Kidney glomerular epithelial cell (primary cell): ENCODE data around the gene MCTP1.

Experiments used
- DNase-seq: peaks from one replicate; lab custom pipeline; 2025; lab: John Stamatoyannopoulos, UW

Gene MCTP1

GRCh38 chr5:94698197-94698596 lies 586.7 kb downstream of the MCTP1 start:
- DNase-seq = no peak

DNA sequence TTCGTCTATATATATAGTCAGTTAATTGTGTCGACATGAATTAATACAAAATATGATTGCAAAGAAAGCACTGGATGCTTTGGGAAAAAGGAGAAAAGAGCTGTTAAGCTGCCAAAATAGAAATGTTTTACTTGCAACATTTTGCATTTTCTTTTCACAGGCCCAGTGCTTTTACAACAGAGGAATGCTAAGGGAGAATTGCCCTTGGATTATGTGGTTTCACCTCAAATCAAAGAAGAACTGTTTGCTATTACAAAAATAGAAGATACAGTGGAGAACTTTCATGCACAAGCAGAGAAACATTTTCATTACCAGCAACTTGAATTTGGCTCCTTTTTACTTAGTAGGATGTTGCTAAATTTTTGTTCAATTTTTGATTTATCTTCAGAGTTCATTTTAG lies 590.2 kb downstream of the MCTP1 start:
- no peak for DNase-seq

- no peak for DNase-seq
These were observed 591.0 kb downstream of the MCTP1 start for GRCh38 chr5:94693845-94694370.

GRCh38 chr5:94693043-94693822 lies 591.7 kb downstream of the MCTP1 start:
- DNase-seq = peak; percentile 73

GRCh38 chr5:94692581-94692980 lies 592.3 kb downstream of the MCTP1 start:
- no peak for DNase-seq

DNA sequence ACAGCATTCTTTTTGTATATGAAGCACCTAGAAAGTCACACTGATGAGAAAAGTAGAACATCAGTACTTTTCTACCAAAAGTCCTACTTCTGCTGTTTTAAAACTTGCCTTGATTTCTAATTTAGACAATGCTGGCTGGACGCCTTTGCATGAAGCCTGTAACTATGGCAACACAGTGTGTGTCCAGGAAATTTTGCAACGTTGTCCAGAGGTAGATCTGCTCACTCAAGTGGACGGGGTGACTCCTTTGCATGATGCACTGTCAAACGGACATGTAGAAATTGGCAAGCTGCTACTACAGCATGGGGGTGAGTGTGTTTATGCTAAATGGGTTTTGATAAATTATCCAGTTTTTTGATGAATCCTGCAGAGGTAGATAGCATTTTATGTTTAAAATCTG lies 592.9 kb downstream of the MCTP1 start:
- peak; percentile 55 for DNase-seq

- DNase-seq = no peak
These were observed 593.6 kb downstream of the MCTP1 start for GRCh38 chr5:94691291-94691690.

DNA sequence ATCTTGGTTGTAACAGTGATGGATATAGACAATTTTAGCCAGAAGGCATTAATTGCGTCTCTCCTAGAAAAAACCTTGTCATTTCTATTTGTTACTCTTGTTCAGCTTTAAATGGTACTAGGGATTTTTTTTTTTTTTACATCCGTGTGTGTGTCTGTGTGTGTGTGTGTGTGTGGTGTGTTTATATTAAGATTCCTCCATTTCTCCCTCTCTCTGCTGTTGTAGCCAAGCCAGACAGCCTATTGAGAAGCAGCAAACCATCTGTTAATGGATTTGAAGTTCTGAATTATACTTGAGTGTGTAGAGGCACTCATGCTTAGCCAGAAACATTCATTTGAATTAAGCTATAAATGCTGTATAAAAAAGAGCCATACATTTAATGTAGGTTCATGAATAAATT lies 594.1 kb downstream of the MCTP1 start:
- DNase-seq = no peak

DNA sequence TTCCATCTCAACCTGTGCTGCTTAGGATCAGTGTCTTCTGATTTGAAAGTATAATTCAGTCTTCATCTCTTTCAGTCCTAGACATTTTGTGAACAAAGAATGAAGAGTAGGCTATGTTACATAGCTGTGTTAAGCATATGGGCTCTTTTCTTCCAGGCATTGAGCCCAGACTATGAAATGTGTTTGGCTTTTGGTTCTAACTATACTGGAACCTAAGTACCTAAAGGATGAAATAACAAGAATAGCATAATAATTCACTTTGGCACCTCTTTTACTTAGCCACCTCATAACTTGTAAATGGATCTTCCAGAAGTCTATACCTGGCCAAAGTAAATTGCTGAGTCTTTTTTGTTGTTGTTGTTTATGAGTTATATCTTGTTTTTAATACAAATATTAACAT lies 595.0 kb downstream of the MCTP1 start:
- DNase-seq = no peak

- DNase-seq = no peak
These were observed 601.9 kb downstream of the MCTP1 start for GRCh38 chr5:94682814-94683520.

DNA sequence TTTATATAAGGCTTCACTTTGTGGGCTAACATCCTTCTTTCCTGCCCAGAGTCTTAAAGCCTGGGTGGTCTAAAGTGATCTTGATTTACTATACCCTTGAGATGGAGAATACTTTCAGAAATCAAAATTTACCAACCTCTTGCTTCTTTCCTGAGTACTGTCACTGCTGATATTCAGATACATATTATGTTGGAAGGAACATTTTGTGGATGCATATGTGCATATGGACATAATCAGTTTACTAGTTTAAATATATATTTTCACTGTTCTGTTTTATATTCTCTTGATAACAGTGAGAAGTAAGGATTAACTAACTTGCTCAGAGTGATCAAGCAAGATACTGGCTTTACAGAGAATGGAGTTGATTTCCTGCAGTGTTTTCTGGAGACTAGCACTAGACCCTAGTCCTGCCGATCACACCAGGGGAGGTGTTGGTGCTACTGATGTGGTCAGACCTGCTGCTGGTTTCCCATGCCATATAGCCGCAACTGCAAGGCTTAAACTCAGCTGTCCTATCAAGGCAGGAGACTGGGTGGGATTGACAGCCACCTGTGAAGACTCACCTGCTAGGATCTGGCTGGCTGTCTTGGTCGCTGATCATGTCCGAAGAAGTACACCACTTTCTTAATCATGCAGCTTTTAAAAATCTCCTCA lies 608.8 kb downstream of the MCTP1 start:
- DNase-seq = no peak

DNA sequence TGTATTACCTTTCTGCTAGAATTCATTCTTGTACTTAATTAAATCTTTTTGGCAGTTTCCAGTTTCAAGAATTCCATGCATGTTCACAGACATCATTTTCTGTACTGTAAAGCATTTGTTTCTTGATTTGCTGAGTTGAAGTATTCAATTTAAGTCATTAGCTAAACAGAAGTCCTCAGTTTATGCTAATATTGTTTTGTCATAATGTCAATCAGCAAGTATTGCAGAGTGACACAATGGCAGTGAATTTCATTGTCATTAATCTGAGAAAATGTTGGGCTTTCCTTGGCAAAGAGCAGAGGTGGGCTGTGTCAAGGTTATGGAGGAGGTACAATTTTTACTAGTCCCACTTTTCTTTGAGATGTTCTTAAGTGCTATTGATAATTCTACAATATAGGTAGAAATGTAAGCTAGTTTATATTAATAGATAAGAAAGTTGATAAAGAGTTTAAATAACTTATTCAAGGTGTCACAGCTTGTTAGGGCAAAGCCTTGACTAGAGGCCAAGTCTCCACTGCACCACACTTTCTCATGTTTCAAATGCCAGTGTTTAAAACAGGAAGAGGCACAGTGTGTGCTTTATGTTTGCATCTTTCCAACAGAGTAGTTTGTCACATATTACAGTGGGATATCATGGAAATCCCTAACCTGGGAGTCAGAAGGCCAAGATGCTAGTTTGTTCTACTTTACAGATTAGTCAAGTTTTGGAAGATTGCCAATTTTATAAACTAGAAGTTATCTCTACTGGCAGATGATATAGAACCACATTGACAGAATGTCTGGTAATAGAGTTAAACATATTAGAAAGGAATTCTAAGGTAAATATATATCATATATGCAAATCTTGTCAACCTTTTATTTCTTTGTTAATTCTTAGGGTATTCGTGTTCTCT lies 610.2 kb downstream of the MCTP1 start:
- no peak for DNase-seq

DNA sequence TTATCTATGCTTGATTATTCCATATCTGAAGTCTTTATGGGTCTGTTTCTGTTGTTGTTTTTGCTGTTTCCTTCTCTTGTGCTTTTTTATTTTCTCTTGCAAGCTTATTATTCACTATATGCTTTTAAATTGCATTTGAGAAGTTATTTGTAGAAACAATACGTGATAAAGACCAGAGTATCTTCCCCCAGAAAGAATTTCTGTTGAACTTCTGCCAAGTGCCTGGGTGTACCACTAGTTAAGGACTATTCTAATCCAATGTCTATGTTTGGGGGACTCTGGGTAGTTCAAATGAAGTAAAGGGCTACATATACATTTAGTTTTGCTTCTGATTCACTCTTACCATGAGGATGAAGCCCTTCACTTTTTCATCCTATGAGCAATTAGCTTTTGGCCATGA lies 612.1 kb downstream of the MCTP1 start:
- DNase-seq = no peak

DNA sequence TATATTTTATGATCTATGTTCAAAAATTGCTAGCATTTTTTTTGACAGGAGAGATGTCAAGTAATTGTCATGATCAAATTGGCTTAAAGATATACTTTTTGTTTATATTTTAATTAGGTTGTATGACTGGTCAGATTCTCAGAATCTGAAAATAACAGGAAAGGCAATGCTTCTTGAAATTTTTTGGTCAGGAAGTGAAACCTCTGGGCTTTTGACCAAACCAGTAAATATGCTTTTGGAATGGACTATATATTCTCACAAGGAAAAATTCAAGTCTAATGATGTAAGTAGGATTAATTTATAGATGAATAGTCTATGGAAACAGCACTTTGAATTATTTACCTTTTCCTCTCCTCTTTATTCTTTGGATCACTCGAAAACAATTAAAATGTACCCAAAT lies 614.2 kb downstream of the MCTP1 start:
- DNase-seq = no peak

DNA sequence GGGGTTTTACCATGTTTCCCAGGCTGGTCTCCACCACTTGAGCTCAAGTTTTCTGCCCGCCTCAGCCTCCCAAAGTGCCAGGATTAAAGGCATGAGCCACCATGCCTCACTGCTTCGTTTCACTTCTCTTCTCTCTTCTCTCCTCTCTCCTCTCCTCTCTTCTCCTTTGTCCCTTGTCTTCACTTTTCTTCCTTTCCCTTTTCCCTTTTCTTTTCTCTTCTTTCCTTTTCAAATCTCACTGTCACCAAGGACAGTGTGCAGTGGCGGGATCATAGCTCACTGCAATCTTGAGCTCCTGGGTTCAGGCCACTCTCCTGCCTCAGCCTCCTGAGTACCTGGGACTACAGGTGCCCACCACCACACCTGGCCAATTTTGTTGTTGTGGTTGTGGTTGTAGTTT lies 617.0 kb downstream of the MCTP1 start:
- DNase-seq = no peak

DNA sequence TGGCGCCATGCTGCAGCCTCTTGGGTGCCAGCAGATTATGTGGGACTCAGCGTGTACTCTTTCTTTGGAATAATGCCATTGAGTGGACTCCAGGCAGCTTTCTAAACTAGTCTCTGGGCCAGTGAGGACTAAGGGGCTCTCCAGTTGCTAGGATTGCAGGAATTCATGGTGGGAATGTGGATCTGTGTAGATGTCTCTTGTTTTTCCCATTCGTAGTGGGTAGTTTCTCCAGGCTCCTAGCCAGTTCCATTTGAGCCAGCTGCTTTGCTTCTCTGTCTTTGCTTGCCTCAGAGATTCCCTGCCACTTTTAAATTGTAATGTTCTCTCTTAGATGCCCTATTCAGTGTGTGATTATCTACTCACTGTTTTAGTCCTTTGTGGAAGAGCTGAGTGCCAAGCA lies 623.8 kb downstream of the MCTP1 start:
- DNase-seq = no peak

- DNase-seq = no peak
These were observed 624.4 kb downstream of the MCTP1 start for GRCh38 chr5:94660506-94660905.

DNA sequence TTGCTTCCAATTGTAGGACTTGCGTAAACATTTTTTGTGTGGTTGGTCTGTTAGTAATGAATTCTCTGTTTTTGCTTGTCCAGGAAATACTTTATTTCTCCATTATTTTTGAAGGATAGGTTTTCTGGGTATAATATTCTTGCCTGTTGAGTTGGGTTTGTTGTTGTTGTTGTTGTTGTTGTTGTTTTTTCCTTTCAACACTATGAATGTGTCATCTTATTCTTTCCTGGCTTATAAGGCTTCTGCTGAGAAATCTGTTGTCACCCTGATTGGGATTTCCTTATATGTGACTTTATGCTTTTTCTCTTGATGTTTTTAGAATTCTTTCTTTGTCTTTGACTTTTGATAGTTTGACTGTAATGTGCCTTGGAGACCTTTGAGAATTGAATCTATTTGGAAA lies 626.6 kb downstream of the MCTP1 start:
- no peak for DNase-seq
